Hepatocyte (in vitro differentiated cells): ENCODE data around the gene MSANTD3.

Experiments used
- CTCF ChIP-seq: fragments of 200-600 bp; sonication (generic); IDR thresholded peaks from 2 replicates; pipeline ENCODE4 v1.5.1; 2016; ENCODE audit warnings: antibody characterized with exemption, mild to moderate bottlenecking; ENCODE audit not compliant: poor library complexity
- EZH2 ChIP-seq: fragments of 200-600 bp; sonication (generic); IDR thresholded peaks from 2 replicates; pipeline ENCODE4 v1.6.1; 2016; ENCODE audit warnings: antibody characterized with exemption, mild to moderate bottlenecking, borderline replicate concordance
- EZH2phosphoT487 ChIP-seq: fragments of 200-600 bp; sonication (generic); IDR thresholded peaks from one replicate; pipeline ENCODE4 v1.6.1; 2018; ENCODE audit warnings: antibody characterized with exemption, mild to moderate bottlenecking, low read depth, moderate library complexity; ENCODE audit not compliant: unreplicated experiment, severe bottlenecking

GRCh38 chr9:100401042-100401441 is 25.9 kb upstream of the MSANTD3 start:
- no peak for TF ChIP-seq CTCF
- TF ChIP-seq EZH2, result no peak
- no peak for TF ChIP-seq EZH2phosphoT487
